Osteoblast (primary cell): Measurements from ENCODE around the gene CDC14A. TPM values are rescaled to one million over a fixed set of nuclear protein-coding genes. Genes with fewer than 3 reads are reported as not detected.
"Not testable (repeated sequence)": the region's sequence is repeated elsewhere in the genome, so short reads cannot be mapped to it uniquely, and the experiment has no call there.

ENCODE experiments used
- DNase-seq: peaks from one replicate; pipeline ENCODE4 v3.0.0; 2011; ENCODE audit warnings: low spot score, mixed read lengths; ENCODE audit not compliant: insufficient read length; ENCODE audit errors: missing footprints
- H2AFZ ChIP-seq: 2 replicates; pipeline ENCODE4 v1.6.0; 2011; ENCODE audit warnings: mild to moderate bottlenecking, low read length
- H3K27ac ChIP-seq: 2 replicates; pipeline ENCODE4 v1.5.1; 2011; ENCODE audit warnings: mild to moderate bottlenecking, low read depth, low read length, moderate library complexity
- H3K27me3 ChIP-seq: 2 replicates; pipeline ENCODE4 v1.6.0; 2012; ENCODE audit warnings: mild to moderate bottlenecking, control low read depth, inconsistent platforms, low read length, moderate library complexity; ENCODE audit not compliant: insufficient read depth
- H3K36me3 ChIP-seq: 2 replicates; pipeline ENCODE4 v1.5.1; 2011; ENCODE audit warnings: mild to moderate bottlenecking, low read length, control low read depth, moderate library complexity; ENCODE audit not compliant: insufficient read depth
- H3K4me1 ChIP-seq: 2 replicates; pipeline ENCODE4 v1.5.1; 2011; ENCODE audit warnings: mild to moderate bottlenecking, low read length, control low read depth, moderate library complexity; ENCODE audit not compliant: insufficient read depth
- H3K4me2 ChIP-seq: 2 replicates; pipeline ENCODE4 v1.6.0; 2011; ENCODE audit warnings: mild to moderate bottlenecking, low read length; ENCODE audit not compliant: insufficient read depth
- H3K4me3 ChIP-seq: fragments of 200-600 bp; sonication (generic); 3 replicates; pipeline ENCODE4 v1.5.1; 2012; ENCODE audit warnings: mild to moderate bottlenecking, low read length, inconsistent platforms; ENCODE audit not compliant: insufficient read depth
- H3K79me2 ChIP-seq: 2 replicates; pipeline ENCODE4 v1.6.0; 2012; ENCODE audit warnings: mild to moderate bottlenecking, low read length, control low read depth, inconsistent platforms; ENCODE audit not compliant: insufficient read depth
- H3K9me3 ChIP-seq: 2 replicates; pipeline ENCODE4 v1.5.1; 2011; ENCODE audit warnings: low read depth, low read length, control low read depth
- H4K20me1 ChIP-seq: 2 replicates; pipeline ENCODE4 v1.6.0; 2012; ENCODE audit warnings: mild to moderate bottlenecking, low read length, control low read depth; ENCODE audit not compliant: insufficient read depth
- CTCF ChIP-seq: IDR thresholded peaks from 2 replicates; pipeline ENCODE4 v1.5.1; 2011; ENCODE audit warnings: mild to moderate bottlenecking, low read depth, low read length, moderate library complexity; ENCODE audit errors: extremely low read depth
- total RNA-seq: library from RNA; depleted of rRNA; stranded (reverse); fragments of >200 nt; gene quantifications from 2 replicates; pipeline ENCODE4 v1.2.3, GENCODE V29; 2012

CDC14A gene
- total RNA-seq, 1 donor = 6.9 TPM

- Histone ChIP-seq H3K4me3 (no peak overlapping the region), H4K20me1 (no peaks in the 10 kb centered on the region), H3K4me2 (no peak overlapping the region), H3K27me3 (peaks cover 3% of the 10 kb centered on the region), H3K9me3 (no peaks in the 10 kb centered on the region), H3K27ac (no peak overlapping the region), H2AFZ (no peak overlapping the region), H3K4me1 (no peaks in the 10 kb centered on the region), H3K36me3 (no peaks in the 10 kb centered on the region), H3K79me2 (no peaks in the 10 kb centered on the region)
- TF ChIP-seq CTCF = no peak
- DNase-seq = peak; percentile 43
Measured at GRCh38 chr1:100335436-100335835, 16.9 kb upstream of the CDC14A start.

GRCh38 chr1:100337878-100338277, 14.4 kb upstream of the CDC14A start:
- H3K27me3 ChIP-seq, H2AFZ ChIP-seq, H3K9me3 ChIP-seq, DNase-seq, H3K79me2 ChIP-seq, H3K27ac ChIP-seq, H3K4me3 ChIP-seq, H4K20me1 ChIP-seq, H3K4me2 ChIP-seq, H3K4me1 ChIP-seq, H3K36me3 ChIP-seq: not testable (repeated sequence)

GRCh38 chr1:100339735-100340134, 12.6 kb upstream of the CDC14A start:
- not testable (repeated sequence) for H3K27me3 ChIP-seq, H3K4me3 ChIP-seq, H2AFZ ChIP-seq, H3K27ac ChIP-seq, DNase-seq, H3K4me2 ChIP-seq, H3K9me3 ChIP-seq, H3K36me3 ChIP-seq, H3K4me1 ChIP-seq, H3K79me2 ChIP-seq, H4K20me1 ChIP-seq

GRCh38 chr1:100340494-100340893, 11.8 kb upstream of the CDC14A start:
- Histone ChIP-seq H3K79me2 (no peaks in the 10 kb centered on the region), H2AFZ (no peak overlapping the region), H3K9me3 (no peaks in the 10 kb centered on the region), H3K36me3 (no peaks in the 10 kb centered on the region), H3K4me3 (no peak overlapping the region), H3K4me1 (no peaks in the 10 kb centered on the region), H3K27me3 (no peaks in the 10 kb centered on the region), H4K20me1 (no peaks in the 10 kb centered on the region), H3K4me2 (no peak overlapping the region), H3K27ac (no peak overlapping the region)
- DNase-seq = no peak
- TF ChIP-seq CTCF = no peak

GRCh38 chr1:100342348-100342747, 10.0 kb upstream of the CDC14A start:
- Histone ChIP-seq H4K20me1 (no peaks in the 10 kb centered on the region), H3K27ac (no peak overlapping the region), H3K27me3 (no peaks in the 10 kb centered on the region), H3K4me1 (no peaks in the 10 kb centered on the region), H3K36me3 (no peaks in the 10 kb centered on the region), H3K4me3 (no peak overlapping the region), H3K79me2 (no peaks in the 10 kb centered on the region), H3K4me2 (no peak overlapping the region), H3K9me3 (no peaks in the 10 kb centered on the region), H2AFZ (no peak overlapping the region)
- DNase-seq = peak; percentile 64
- no peak for TF ChIP-seq CTCF
